ENCODE measurements around the gene CCL7. TPM values are rescaled to one million over a fixed set of nuclear protein-coding genes. Genes with fewer than 3 reads are reported as not detected.
"Not testable (repeated sequence)": the region's sequence is repeated elsewhere in the genome, so short reads cannot be mapped to it uniquely, and the experiment has no call there.

Gene CCL7
- total and polyA plus RNA-seq, 9 of the 15 experiments (the other 6 are each of a cell fraction or from before 2014, with no cell fraction given): not detected

GRCh38 chr17:34227293-34227692, 42.7 kb upstream of the CCL7 start:
- ATAC-seq: not testable (repeated sequence)

DNA sequence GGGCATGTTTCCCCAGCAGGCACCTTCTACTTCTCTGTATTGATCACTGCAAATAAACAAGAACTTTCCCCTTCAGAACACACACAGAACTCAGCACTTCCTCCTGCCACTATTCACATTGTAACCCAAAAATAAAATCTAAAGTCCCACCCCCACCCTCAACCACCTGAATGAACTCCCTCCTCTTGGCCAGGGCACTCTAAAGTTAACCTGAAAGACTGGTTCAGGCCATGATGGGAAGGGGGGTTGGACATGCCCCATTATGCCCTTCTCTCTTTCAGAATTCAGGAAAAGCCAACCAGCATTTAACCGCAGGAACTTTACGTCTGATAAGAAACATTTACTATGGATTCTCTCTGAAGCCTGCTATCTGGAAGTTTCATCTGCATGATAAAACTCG, 42.3 kb upstream of the CCL7 start:
- no peak overlapping the region for H3K4me2 ChIP-seq (ENCODE audit: insufficient read depth, low read length)
- intact Hi-C loops (cut with micrococcal nuclease): no loop called here
- no peak overlapping the region for H3K9ac ChIP-seq (ENCODE audit: insufficient read depth in 1 of 2, low read depth in 2 of 2, low read length in 2 of 2)
- no peak overlapping the region for H2AFZ ChIP-seq (ENCODE audit: low read depth, low read length)
- H3K4me3 ChIP-seq: no peak overlapping the region
- no peaks in the 10 kb centered on the region for H3K9me3 ChIP-seq (replicated peaks; ENCODE audit: control insufficient read depth, insufficient read depth, low read depth, low read length)
- H3K9me1 ChIP-seq (ENCODE audit: control insufficient read depth, insufficient read depth, low read length): no peaks in the 10 kb centered on the region
- in situ Hi-C loops (cut with MboI): no loop called here
- no TSS peak for BruUV-seq (replicated peaks)
- H3K4me1 ChIP-seq (replicated peaks in 1 of 2; ENCODE audit: control insufficient read depth in 2 of 2, insufficient read depth in 2 of 2, low read length in 2 of 2): no peaks in the 10 kb centered on the region
- no peaks in the 10 kb centered on the region for H3K36me3 ChIP-seq (ENCODE audit: control insufficient read depth, insufficient read depth, low read length)
- POLR2A ChIA-PET: no interaction called here
- H3K27me3 ChIP-seq (ENCODE audit: control insufficient read depth in 2 of 2, insufficient read depth in 2 of 2, low read length in 2 of 2): no peaks in the 10 kb centered on the region; a peak in 1 of 5 replicates
- CTCF ChIA-PET (ENCODE audit: low intra/inter-chr PET ratio): no interaction called here
- TF ChIP-seq XRCC4 (IDR thresholded peaks at IDR 0.05; ENCODE audit: extremely low read depth, insufficient read depth, insufficient read length) (no peak), ZNF217 (CRISPR knock-in tag; IDR thresholded peaks at IDR 0.05) (no peak), HOXB6 (CRISPR knock-in tag; IDR thresholded peaks at IDR 0.05; ENCODE audit: borderline replicate concordance) (no peak), ZNF133 (CRISPR knock-in tag; IDR thresholded peaks at IDR 0.05) (no peak), CREB1 (IDR thresholded peaks at IDR 0.05) (no peak), CREB1 (CRISPR knock-in tag; IDR thresholded peaks at IDR 0.05) (no peak), ZNF124 (CRISPR knock-in tag; IDR thresholded peaks at IDR 0.05) (no peak), ETS2 (tag; IDR thresholded peaks at IDR 0.05; ENCODE audit: borderline replicate concordance, poor library complexity, severe bottlenecking) (no peak), ZC3H11A (IDR thresholded peaks at IDR 0.05; ENCODE audit: low read depth, low read length) (no peak)
- WGBS (ENCODE audit: insufficient coverage, low coverage, missing lambda C conversion rate): 0% methylated on average over 3 of the region's 3 CpGs
- H3K79me2 ChIP-seq (ENCODE audit: control insufficient read depth, insufficient read depth, low read length): no peaks in the 10 kb centered on the region
- ATAC-seq: no peak
- no peak for DNase-seq (ENCODE audit: extremely low read depth in 1 of 4, low spot score in 3 of 4)
- no peak for FAIRE-seq
- no peak overlapping the region for H3K27ac ChIP-seq (ENCODE audit: extremely low read depth, low read depth, low read length)
- H4K20me1 ChIP-seq (replicated peaks; ENCODE audit: control insufficient read depth, insufficient read depth, low read length): no peaks in the 10 kb centered on the region

More at GRCh38 chr17:34227293-34227692, 42.7 kb upstream of the CCL7 start:
- in situ Hi-C loops (cut with MboI); H3K9ac ChIP-seq (ENCODE audit: insufficient read depth in 1 of 2, low read depth in 2 of 2, low read length in 2 of 2); H3K9me1 ChIP-seq (ENCODE audit: control insufficient read depth, insufficient read depth, low read length); H3K4me1 ChIP-seq (replicated peaks in 1 of 2; ENCODE audit: control insufficient read depth in 2 of 2, insufficient read depth in 2 of 2, low read length in 2 of 2); H4K20me1 ChIP-seq (replicated peaks; ENCODE audit: control insufficient read depth, insufficient read depth, low read length); H3K4me3 ChIP-seq; H3K27ac ChIP-seq (ENCODE audit: extremely low read depth, low read depth, low read length); POLR2A ChIA-PET; intact Hi-C loops (cut with micrococcal nuclease); FAIRE-seq; H3K4me2 ChIP-seq (ENCODE audit: insufficient read depth, low read length); H3K9me3 ChIP-seq (replicated peaks; ENCODE audit: control insufficient read depth, insufficient read depth, low read depth, low read length); H2AFZ ChIP-seq (ENCODE audit: low read depth, low read length); H3K27me3 ChIP-seq (ENCODE audit: control insufficient read depth in 2 of 2, insufficient read depth in 2 of 2, low read length in 2 of 2); BruUV-seq (replicated peaks); H3K36me3 ChIP-seq (ENCODE audit: control insufficient read depth, insufficient read depth, low read length); H3K79me2 ChIP-seq (ENCODE audit: control insufficient read depth, insufficient read depth, low read length); DNase-seq (ENCODE audit: extremely low read depth in 1 of 4, low spot score in 3 of 4): not testable (repeated sequence)
- 0% methylated on average over 2 of the region's 2 CpGs for WGBS (ENCODE audit: insufficient coverage, low coverage, missing lambda C conversion rate)
- CTCF ChIA-PET (ENCODE audit: low intra/inter-chr PET ratio): interaction anchor here (0.7 kb wide), 1 partner anchor 359 kb away, joined by 7 read pairs; no protein-coding TSS in a partner anchor
